H9 (cell line): ENCODE data around the gene HCFC2. TPM values are rescaled to one million over a fixed set of nuclear protein-coding genes. Genes with fewer than 3 reads are reported as not detected.

Experiments
- DNase-seq: peaks from one replicate; pipeline ENCODE4 v3.0.0-alpha.2; 2017
- H2AFZ ChIP-seq: one replicate; pipeline ENCODE4 v1.6.1; 2013; ENCODE audit warnings: mild to moderate bottlenecking, low read length, control low read depth, moderate library complexity
- H2AK5ac ChIP-seq: 2 replicates; pipeline ENCODE4 v1.6.1; 2013; ENCODE audit warnings: low read length, control low read depth, mixed read lengths; ENCODE audit not compliant: insufficient read length
- H2BK120ac ChIP-seq: one replicate; pipeline ENCODE4 v1.6.1; 2013; ENCODE audit warnings: low read depth, mild to moderate bottlenecking, low read length, control low read depth, inconsistent platforms; ENCODE audit not compliant: poor library complexity, severe bottlenecking
- H2BK12ac ChIP-seq: 2 replicates; pipeline ENCODE4 v1.6.1; 2013; ENCODE audit warnings: low read length, control low read depth, mixed read lengths, low read depth; ENCODE audit not compliant: insufficient read length
- H2BK15ac ChIP-seq: 2 replicates; pipeline ENCODE4 v1.6.1; 2013; ENCODE audit warnings: low read depth, low read length, control low read depth
- H2BK20ac ChIP-seq: one replicate; pipeline ENCODE4 v1.6.1; 2013; ENCODE audit warnings: low read depth, mild to moderate bottlenecking, low read length, control low read depth, inconsistent platforms; ENCODE audit not compliant: poor library complexity, severe bottlenecking
- H2BK5ac ChIP-seq: 2 replicates; pipeline ENCODE4 v1.6.1; 2013; ENCODE audit warnings: low read length, control low read depth, mixed read lengths; ENCODE audit not compliant: insufficient read length
- H3K14ac ChIP-seq: 2 replicates; pipeline ENCODE4 v1.6.1; 2013; ENCODE audit warnings: low read length, control low read depth; ENCODE audit not compliant: insufficient read depth
- H3K18ac ChIP-seq: 2 replicates; pipeline ENCODE4 v1.6.1; 2013; ENCODE audit warnings: low read depth, mild to moderate bottlenecking, mixed read lengths, low read length, control low read depth; ENCODE audit not compliant: insufficient read length
- H3K23ac ChIP-seq: 2 replicates; pipeline ENCODE4 v1.6.1; 2013; ENCODE audit warnings: low read length, control low read depth, mixed read lengths, low read depth; ENCODE audit not compliant: insufficient read length
- H3K23me2 ChIP-seq: 2 replicates; pipeline ENCODE4 v1.6.1; 2013; ENCODE audit warnings: low read depth, mild to moderate bottlenecking, mixed read lengths, low read length, control low read depth; ENCODE audit not compliant: insufficient read length, poor library complexity, severe bottlenecking
- H3K27ac ChIP-seq: 2 replicates; pipeline ENCODE4 v1.5.1; 2013; ENCODE audit warnings: low read length, control low read depth, mixed read lengths, low read depth; ENCODE audit not compliant: insufficient read length
- H3K27me3 ChIP-seq: 2 replicates; pipeline ENCODE4 v1.6.1; 2013; ENCODE audit warnings: low read length, control low read depth, inconsistent platforms; ENCODE audit not compliant: insufficient read depth
- H3K4ac ChIP-seq: 2 replicates; pipeline ENCODE4 v1.6.1; 2013; ENCODE audit warnings: low read depth, mild to moderate bottlenecking, control low read depth, inconsistent platforms, low read length, moderate library complexity
- H3K4me1 ChIP-seq: 2 replicates; pipeline ENCODE4 v1.6.1; 2013; ENCODE audit warnings: low read length, control low read depth, inconsistent platforms; ENCODE audit not compliant: insufficient read depth
- H3K4me2 ChIP-seq: 2 replicates; pipeline ENCODE4 v1.6.1; 2013; ENCODE audit warnings: low read length, control low read depth, mixed read lengths; ENCODE audit not compliant: insufficient read length, insufficient read depth
- H3K56ac ChIP-seq: 2 replicates; pipeline ENCODE4 v1.6.1; 2013; ENCODE audit warnings: low read depth, mild to moderate bottlenecking, mixed read lengths, low read length, control low read depth; ENCODE audit not compliant: insufficient read length
- H3K79me1 ChIP-seq: 2 replicates; pipeline ENCODE4 v1.6.1; 2013; ENCODE audit warnings: low read depth, mild to moderate bottlenecking, moderate library complexity, low read length, control low read depth, inconsistent platforms; ENCODE audit not compliant: insufficient read depth, poor library complexity, severe bottlenecking
- H3K79me2 ChIP-seq: 2 replicates; pipeline ENCODE4 v1.6.1; 2013; ENCODE audit warnings: low read length, control low read depth, inconsistent platforms; ENCODE audit not compliant: insufficient read depth
- H3K9ac ChIP-seq: 2 replicates; pipeline ENCODE4 v1.6.1; 2013; ENCODE audit warnings: low read length, control low read depth, mixed read lengths; ENCODE audit not compliant: insufficient read length; ENCODE audit errors: extremely low read depth
- H3K9me3 ChIP-seq: one replicate; pipeline ENCODE4 v1.6.1; 2013; ENCODE audit warnings: low read depth, low read length, inconsistent platforms; ENCODE audit not compliant: control insufficient read depth
- H3T11ph ChIP-seq: one replicate; pipeline ENCODE4 v1.6.1; 2013; ENCODE audit warnings: mild to moderate bottlenecking, low read length, control low read depth, inconsistent platforms
- H4K20me1 ChIP-seq: one replicate; pipeline ENCODE4 v1.6.1; 2013; ENCODE audit not compliant: control insufficient read depth, insufficient read length, insufficient read depth
- H4K5ac ChIP-seq: 2 replicates; pipeline ENCODE4 v1.6.1; 2013; ENCODE audit warnings: low read depth, mild to moderate bottlenecking, mixed read lengths, low read length, control low read depth; ENCODE audit not compliant: insufficient read length
- H4K8ac ChIP-seq: replicated peaks from 2 replicates; pipeline ENCODE4 v1.6.1; 2013; ENCODE audit warnings: low read length, control low read depth, mixed read lengths, low read depth; ENCODE audit not compliant: insufficient read length
- H4K91ac ChIP-seq: 2 replicates; pipeline ENCODE4 v1.6.1; 2013; ENCODE audit warnings: low read depth, mild to moderate bottlenecking, moderate library complexity, mixed read lengths, low read length, control low read depth; ENCODE audit not compliant: insufficient read length
- H3K27ac Mint-ChIP-seq, 3 experiments: 2 replicates in 2 of 3; 3 replicates in 1 of 3; pipeline ENCODE4 v1.8.0; 2020 to 2021; ENCODE audit warnings: mixed read lengths in 3 of 3, mild to moderate bottlenecking in 1 of 3, moderate library complexity in 1 of 3
- H3K27me3 Mint-ChIP-seq: 2 replicates; pipeline ENCODE4 v1.8.0; 2021; ENCODE audit warnings: low read depth, mild to moderate bottlenecking, moderate library complexity, mixed read lengths
- H3K36me3 Mint-ChIP-seq, 3 experiments: 2 replicates in 2 of 3; 3 replicates in 1 of 3; pipeline ENCODE4 v1.8.0; 2020 to 2021; ENCODE audit warnings: low read depth in 3 of 3, mixed read lengths in 3 of 3; ENCODE audit not compliant: insufficient read depth in 1 of 3
- H3K4me1 Mint-ChIP-seq, 2 experiments: 2 replicates each; pipeline ENCODE4 v1.8.0; 2020; ENCODE audit warnings: mixed read lengths in 2 of 2
- H3K4me3 Mint-ChIP-seq, 2 experiments: 2 replicates in 1 of 2; 3 replicates in 1 of 2; pipeline ENCODE4 v1.8.0; 2020 to 2021; ENCODE audit warnings: mild to moderate bottlenecking in 2 of 2, mixed read lengths in 2 of 2, moderate library complexity in 1 of 2
- H3K9me3 Mint-ChIP-seq, 2 experiments: 2 replicates in 1 of 2; 3 replicates in 1 of 2; pipeline ENCODE4 v1.8.0; 2020; ENCODE audit warnings: mild to moderate bottlenecking in 2 of 2, mixed read lengths in 2 of 2, moderate library complexity in 1 of 2
- CTCF ChIP-seq: fragments of 200-600 bp; sonication (generic); conservative IDR thresholded peaks from 3 replicates; pipeline ENCODE4 v1.8.0; 2021; ENCODE audit warnings: antibody characterized with exemption, mild to moderate bottlenecking
- WGBS: extraction: QIAGEN DNeasy Blood & Tissue Kit; methylation state at CpG from one replicate; pipeline ENCODE4 v1.1.7; 2013; ENCODE audit warnings: missing lambda C conversion rate, low lambda C conversion rate, mixed read lengths; ENCODE audit not compliant: insufficient read length; ENCODE audit errors: extremely low coverage; 5-methylcytosine and 5-hydroxymethylcytosine counted together
- total RNA-seq: library from RNA; stranded (reverse); gene quantifications from 2 replicates; pipeline ENCODE4 v1.2.1, GENCODE V29; 2021

HCFC2 gene
- total RNA-seq, 1 experiment from 2014 or later: 1.9 TPM

GRCh38 chr12:104094284-104094683, 30.0 kb downstream of the HCFC2 start:
- TF ChIP-seq CTCF: no peak
- H2BK15ac ChIP-seq: no peak overlapping the region

More at GRCh38 chr12:104094284-104094683, 30.0 kb downstream of the HCFC2 start:
- H3K9ac ChIP-seq: no peak overlapping the region
- H2AK5ac ChIP-seq: no peak overlapping the region
- no peaks in the 10 kb centered on the region for H3K9me3 ChIP-seq
- no peaks in the 10 kb centered on the region for H3K79me1 ChIP-seq
- H3K79me2 ChIP-seq: no peaks in the 10 kb centered on the region
- no peak overlapping the region for H3K27ac ChIP-seq
- Mint-ChIP-seq H3K9me3 (no peaks in the 10 kb centered on the region; a peak in 1 of 5 replicates), H3K4me3 (no peak overlapping the region), H3K4me1 (peaks cover 8 to 11% of the 10 kb centered on the region in 2 experiments; a peak in 3 of 4 replicates), H3K27me3 (no peaks in the 10 kb centered on the region), H3K27ac (no peak overlapping the region), H3K36me3 (peaks cover 0 to 5% (median 5%) of the 10 kb centered on the region in 3 experiments; a peak in 4 of 7 replicates)
- H2BK12ac ChIP-seq: no peak overlapping the region
- no peak overlapping the region for H2BK5ac ChIP-seq
- H3K23ac ChIP-seq: no peak overlapping the region
- no peaks in the 10 kb centered on the region for H3K4me1 ChIP-seq
- H2BK20ac ChIP-seq: no peak overlapping the region
- no peak overlapping the region for H4K8ac ChIP-seq
- no peak overlapping the region for H3K4me2 ChIP-seq
- no peaks in the 10 kb centered on the region for H3K27me3 ChIP-seq
- no peak overlapping the region for H3K4ac ChIP-seq
- H4K5ac ChIP-seq: no peak overlapping the region
- H4K20me1 ChIP-seq: no peaks in the 10 kb centered on the region
- H3T11ph ChIP-seq: no peak overlapping the region
- H2AFZ ChIP-seq: no peak overlapping the region
- H4K91ac ChIP-seq: no peak overlapping the region
- H3K14ac ChIP-seq: no peak overlapping the region
- H3K23me2 ChIP-seq: no peaks in the 10 kb centered on the region
- no peak overlapping the region for H3K56ac ChIP-seq
- DNase-seq: no peak
- no CpG with 5 or more reads among the region's 3 CpGs for WGBS
- H3K18ac ChIP-seq: no peak overlapping the region
- no peak overlapping the region for H2BK120ac ChIP-seq
